Measurements from ENCODE around the gene EEF1B2. TPM values are rescaled to one million over a fixed set of nuclear protein-coding genes. Genes with fewer than 3 reads are reported as not detected.
A peak's percentile ranks its signal among the peaks of the same experiment; 100 is the strongest.

EEF1B2 gene
- polyA plus RNA-seq, 1 donor (not counting 4 experiments of a cell fraction or from before 2014, with no cell fraction given) = 1,066 TPM

- H3K4me2 ChIP-seq (ENCODE audit: control insufficient read depth, extremely low read depth, insufficient read depth, low read depth, low read length) = no peak overlapping the region
- DNase-seq (ENCODE audit: low read depth, low spot score) (no peak), FAIRE-seq (peak; percentile 63)
- no peak overlapping the region for H3K9ac ChIP-seq (ENCODE audit: control insufficient read depth, extremely low read depth, insufficient read depth, low read length)
- H3K9me1 ChIP-seq (ENCODE audit: control insufficient read depth, extremely low read depth, insufficient read depth, low read length) = no peaks in the 10 kb centered on the region
- H3K9me3 ChIP-seq (ENCODE audit: control insufficient read depth, low read depth, low read length) = no peaks in the 10 kb centered on the region
- dilution Hi-C loops (cut with MboI; ENCODE audit: extremely low pct_ligation_motif_present, low sequenced_read_pairs) = no loop called here
- peaks cover 8 to 11% of the 10 kb centered on the region in 2 experiments for H3K36me3 ChIP-seq (ENCODE audit: control insufficient read depth in 2 of 2, extremely low read depth in 1 of 2, insufficient read depth in 2 of 2, low read length in 2 of 2)
- no peak overlapping the region for H3K4me3 ChIP-seq (ENCODE audit: control insufficient read depth in 2 of 3, extremely low read depth in 1 of 3, insufficient read depth in 2 of 3, low read depth in 1 of 3, low read length in 3 of 3)
- no peaks in the 10 kb centered on the region for H4K20me1 ChIP-seq (ENCODE audit: control insufficient read depth, extremely low read depth, insufficient read depth, low read length)
- no peak overlapping the region for H3K27ac ChIP-seq (ENCODE audit: control insufficient read depth, insufficient read depth, low read length)
- H3K4me1 ChIP-seq (ENCODE audit: control insufficient read depth, extremely low read depth, insufficient read depth, low read length) = peaks cover 5% of the 10 kb centered on the region
- H2AFZ ChIP-seq (ENCODE audit: control insufficient read depth, low read length) = no peak overlapping the region
- H3K27me3 ChIP-seq (ENCODE audit: control insufficient read depth, extremely low read depth, insufficient read depth, low read length) = no peaks in the 10 kb centered on the region
- H3K79me2 ChIP-seq (ENCODE audit: control insufficient read depth, insufficient read depth, low read length) = no peaks in the 10 kb centered on the region
- TF ChIP-seq EZH2 (IDR thresholded peaks at IDR 0.05; ENCODE audit: low read length) = no peak
- TF ChIP-seq CTCF (optimal IDR thresholded peaks at IDR 0.05 in 1 of 3, IDR thresholded peaks at IDR 0.05 in 1 of 3, conservative IDR thresholded peaks at IDR 0.05 in 1 of 3; ENCODE audit: extremely low read depth in 1 of 3, insufficient read depth in 2 of 3, low read length in 3 of 3) = peak in 1 of 3 experiments; percentile 6
These were observed 32.0 kb upstream of the EEF1B2 start for GRCh38 chr2:206127656-206128055.

- Histone ChIP-seq H3K36me3 (ENCODE audit: control insufficient read depth in 2 of 2, extremely low read depth in 1 of 2, insufficient read depth in 2 of 2, low read length in 2 of 2) (peaks cover 4 to 24% of the 10 kb centered on the region in 2 experiments), H3K27me3 (ENCODE audit: control insufficient read depth, extremely low read depth, insufficient read depth, low read length) (no peaks in the 10 kb centered on the region), H3K4me1 (ENCODE audit: control insufficient read depth, extremely low read depth, insufficient read depth, low read length) (no peaks in the 10 kb centered on the region), H3K4me3 (ENCODE audit: control insufficient read depth in 2 of 3, extremely low read depth in 1 of 3, insufficient read depth in 2 of 3, low read depth in 1 of 3, low read length in 3 of 3) (no peak overlapping the region), H3K9ac (ENCODE audit: control insufficient read depth, extremely low read depth, insufficient read depth, low read length) (no peak overlapping the region), H4K20me1 (ENCODE audit: control insufficient read depth, extremely low read depth, insufficient read depth, low read length) (no peaks in the 10 kb centered on the region), H3K4me2 (ENCODE audit: control insufficient read depth, extremely low read depth, insufficient read depth, low read depth, low read length) (no peak overlapping the region), H3K9me3 (ENCODE audit: control insufficient read depth, low read depth, low read length) (no peaks in the 10 kb centered on the region), H2AFZ (ENCODE audit: control insufficient read depth, low read length) (no peak overlapping the region), H3K79me2 (ENCODE audit: control insufficient read depth, insufficient read depth, low read length) (no peaks in the 10 kb centered on the region), H3K27ac (ENCODE audit: control insufficient read depth, insufficient read depth, low read length) (no peak overlapping the region), H3K9me1 (ENCODE audit: control insufficient read depth, extremely low read depth, insufficient read depth, low read length) (no peaks in the 10 kb centered on the region)
- DNase-seq (ENCODE audit: low read depth, low spot score) (no peak), FAIRE-seq (no peak)
- dilution Hi-C loops (cut with MboI; ENCODE audit: extremely low pct_ligation_motif_present, low sequenced_read_pairs) = no loop called here
- no peak for TF ChIP-seq EZH2 (IDR thresholded peaks at IDR 0.05; ENCODE audit: low read length)
- no peak for TF ChIP-seq CTCF (optimal IDR thresholded peaks at IDR 0.05 in 1 of 3, IDR thresholded peaks at IDR 0.05 in 1 of 3, conservative IDR thresholded peaks at IDR 0.05 in 1 of 3; ENCODE audit: extremely low read depth in 1 of 3, insufficient read depth in 2 of 3, low read length in 3 of 3)
These were observed 16.2 kb upstream of the EEF1B2 start for GRCh38 chr2:206143451-206143850.
